ENCODE results near the gene ANKS1B. TPM values are rescaled to one million over a fixed set of nuclear protein-coding genes. Genes with fewer than 3 reads are reported as not detected.

Gene ANKS1B
- total and polyA plus RNA-seq, 11 donors: 0.62 to 5.8 (median 1.8) TPM

DNA sequence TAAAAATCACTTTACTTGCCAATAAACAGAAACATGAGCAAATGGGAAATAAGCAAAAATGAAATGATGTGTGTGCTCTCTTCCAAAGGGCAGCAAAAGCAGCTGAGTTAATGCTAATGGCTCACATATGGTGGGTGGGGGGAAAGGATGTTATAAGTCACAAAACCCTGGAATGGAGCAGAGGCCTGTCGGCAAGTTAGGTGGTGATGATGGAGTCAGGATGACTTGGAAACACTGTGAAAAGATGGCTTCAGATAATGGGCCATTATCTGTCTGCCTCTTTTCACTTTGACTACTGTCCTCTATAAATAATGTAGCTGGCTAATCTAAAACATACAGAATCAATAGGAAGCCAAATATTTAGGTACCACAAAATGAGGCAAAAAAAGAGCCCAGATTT, 1111.0 kb downstream of the ANKS1B start:
- WGBS, 4 donors: 32 to 52% (median 43%) methylated on average over 1 of the region's 1 CpG
- no peaks in the 10 kb centered on the region for H3K4me1 ChIP-seq
- no peaks in the 10 kb centered on the region for H3K27me3 ChIP-seq
- ATAC-seq (no peak), DNase-seq (no peak)
- no peaks in the 10 kb centered on the region for H3K9me3 ChIP-seq
- H3K27ac ChIP-seq: no peak overlapping the region
- intact Hi-C loops (cut with DNase I): no loop called here
- no peak for TF ChIP-seq CTCF (IDR thresholded peaks at IDR 0.05)
- TF ChIP-seq POLR2A (IDR thresholded peaks at IDR 0.05): no peak
- H3K4me3 ChIP-seq: no peak overlapping the region
- no peaks in the 10 kb centered on the region for H3K36me3 ChIP-seq

GRCh38 chr12:98870504-98870903, 1114.2 kb downstream of the ANKS1B start:
- Histone ChIP-seq H3K27me3 (no peaks in the 10 kb centered on the region), H3K4me3 (no peak overlapping the region), H3K27ac (no peak overlapping the region), H3K4me1 (no peaks in the 10 kb centered on the region), H3K36me3 (no peaks in the 10 kb centered on the region), H3K9me3 (peaks cover 0 to 2% (median 0%) of the 10 kb centered on the region in 12 donors)
- no peak for TF ChIP-seq POLR2A (IDR thresholded peaks at IDR 0.05)
- TF ChIP-seq CTCF (IDR thresholded peaks at IDR 0.05): no peak
- intact Hi-C loops (cut with DNase I): no loop called here
- 34 to 47% (median 41%) methylated on average over 6 of the region's 6 CpGs for WGBS, 4 donors
- no peak for DNase-seq
- ATAC-seq: no peak

- 57 to 84% (median 78%) methylated on average over 2 of the region's 2 CpGs for WGBS, 4 donors
- Histone ChIP-seq H3K27ac (no peak overlapping the region), H3K4me3 (no peak overlapping the region), H3K4me1 (no peaks in the 10 kb centered on the region), H3K9me3 (peaks cover 0 to 2% (median 0%) of the 10 kb centered on the region in 12 donors), H3K27me3 (no peaks in the 10 kb centered on the region), H3K36me3 (no peaks in the 10 kb centered on the region)
- ATAC-seq (no peak), DNase-seq (no peak)
- TF ChIP-seq CTCF (IDR thresholded peaks at IDR 0.05) (no peak), POLR2A (IDR thresholded peaks at IDR 0.05) (no peak)
- intact Hi-C loops (cut with DNase I): no loop called here
These were observed 1114.7 kb downstream of the ANKS1B start for GRCh38 chr12:98869886-98870503.

GRCh38 chr12:98868538-98868937, 1116.2 kb downstream of the ANKS1B start:
- TF ChIP-seq POLR2A (IDR thresholded peaks at IDR 0.05) (no peak), CTCF (IDR thresholded peaks at IDR 0.05) (no peak)
- Histone ChIP-seq H3K4me3 (no peak overlapping the region), H3K27me3 (no peaks in the 10 kb centered on the region), H3K27ac (no peak overlapping the region), H3K36me3 (no peaks in the 10 kb centered on the region), H3K4me1 (no peaks in the 10 kb centered on the region), H3K9me3 (peaks cover 0 to 2% (median 0%) of the 10 kb centered on the region in 12 donors)
- 32 to 54% (median 43%) methylated on average over 4 of the region's 4 CpGs for WGBS, 4 donors
- no peak for ATAC-seq
- no peak for DNase-seq
- intact Hi-C loops (cut with DNase I): no loop called here
